Neural cell (in vitro differentiated cells): Measurements from ENCODE around the gene FCHSD2. TPM values are rescaled to one million over a fixed set of nuclear protein-coding genes. Genes with fewer than 3 reads are reported as not detected.

Experiments
- H2AFZ ChIP-seq: fragments of 200-600, 300-800 bp; sonication (generic), shearing (Covaris generic); 2 replicates; pipeline ENCODE4 v1.6.0; 2014; ENCODE audit warnings: low read depth, mild to moderate bottlenecking, antibody characterized with exemption, low read length, moderate library complexity
- H3F3A ChIP-seq: fragments of 200-600 bp; shearing (Covaris generic); 2 replicates; pipeline ENCODE4 v1.6.1; 2016; ENCODE audit warnings: mild to moderate bottlenecking, moderate library complexity, mixed read lengths, antibody characterized with exemption, low read length; ENCODE audit not compliant: insufficient read depth, poor library complexity, severe bottlenecking
- H3K27ac ChIP-seq: fragments of 200-600, 300-800 bp; sonication (generic), shearing (Covaris generic); 2 replicates; pipeline ENCODE4 v1.5.1; 2014; ENCODE audit warnings: mild to moderate bottlenecking, low read length, moderate library complexity
- H3K27me3 ChIP-seq: fragments of 300-800, 200-600 bp; sonication (generic), shearing (Covaris generic); 2 replicates; pipeline ENCODE4 v1.6.0; 2014; ENCODE audit warnings: mild to moderate bottlenecking, low read depth, low read length, moderate library complexity; ENCODE audit not compliant: insufficient read depth
- H3K36me3 ChIP-seq: fragments of 300-800, 200-600 bp; sonication (generic), shearing (Covaris generic); 2 replicates; pipeline ENCODE4 v1.5.1; 2014; ENCODE audit warnings: mild to moderate bottlenecking, antibody characterized with exemption, low read length, moderate library complexity; ENCODE audit not compliant: insufficient read depth
- H3K4me2 ChIP-seq: fragments of 300-800, 200-600 bp; sonication (generic), shearing (Covaris generic); 2 replicates; pipeline ENCODE4 v1.6.0; 2014; ENCODE audit warnings: mild to moderate bottlenecking, low read length
- H3K4me3 ChIP-seq: fragments of 300-800, 200-600 bp; sonication (generic), shearing (Covaris generic); 2 replicates; pipeline ENCODE4 v1.5.1; 2014; ENCODE audit warnings: mild to moderate bottlenecking, low read length, moderate library complexity
- H3K79me2 ChIP-seq: fragments of 200-600 bp; shearing (Covaris generic); replicated peaks from 2 replicates; pipeline ENCODE4 v1.6.0; 2014; ENCODE audit warnings: mild to moderate bottlenecking, low read length, moderate library complexity; ENCODE audit not compliant: insufficient read depth
- H3K9ac ChIP-seq: fragments of 300-800, 200-600 bp; sonication (generic), shearing (Covaris generic); 2 replicates; pipeline ENCODE4 v1.6.1; 2016; ENCODE audit warnings: mild to moderate bottlenecking, low read length, mixed read lengths
- H3K9me2 ChIP-seq: fragments of 200-600 bp; shearing (Covaris generic); 2 replicates; pipeline ENCODE4 v1.6.1; 2016; ENCODE audit warnings: mild to moderate bottlenecking, low read length, mixed read lengths; ENCODE audit not compliant: insufficient read depth
- H3K9me3 ChIP-seq: fragments of 200-600, 300-800 bp; sonication (generic), shearing (Covaris generic); 2 replicates; pipeline ENCODE4 v1.6.1; 2016; ENCODE audit warnings: mild to moderate bottlenecking, mixed run types, low read length, moderate library complexity, mixed read lengths
- H4K20me1 ChIP-seq: fragments of 200-600 bp; shearing (Covaris generic); 2 replicates; pipeline ENCODE4 v1.6.1; 2016; ENCODE audit warnings: mild to moderate bottlenecking, mixed run types; ENCODE audit not compliant: insufficient read depth
- CTCF ChIP-seq: fragments of 450-650 bp; IDR thresholded peaks from 2 replicates; pipeline ENCODE4 v1.5.1; 2014; ENCODE audit warnings: antibody characterized with exemption, mild to moderate bottlenecking, moderate library complexity; ENCODE audit not compliant: poor library complexity, severe bottlenecking
- EP300 ChIP-seq: fragments of 450-650 bp; conservative IDR thresholded peaks from 2 replicates; pipeline ENCODE4 v1.6.1; 2014; ENCODE audit warnings: antibody characterized with exemption, mild to moderate bottlenecking, moderate library complexity; ENCODE audit not compliant: poor library complexity, severe bottlenecking
- EZH2 ChIP-seq: fragments of 200-600, 300-800 bp; shearing (Covaris generic), sonication (generic); IDR thresholded peaks from 2 replicates; pipeline ENCODE4 v1.6.1; 2014; ENCODE audit warnings: antibody characterized with exemption, low read length, borderline replicate concordance, mild to moderate bottlenecking; ENCODE audit not compliant: insufficient read depth, poor library complexity, severe bottlenecking
- MXI1 ChIP-seq: fragments of 450-650 bp; conservative IDR thresholded peaks from 2 replicates; pipeline ENCODE4 v1.6.1; 2014; ENCODE audit warnings: antibody characterized with exemption, mild to moderate bottlenecking; ENCODE audit not compliant: poor library complexity, severe bottlenecking
- POLR2AphosphoS5 ChIP-seq: IDR thresholded peaks from 2 replicates; pipeline ENCODE4 v1.6.1; 2012
- RAD21 ChIP-seq: fragments of 450-650 bp; conservative IDR thresholded peaks from 2 replicates; pipeline ENCODE4 v1.6.1; 2014; ENCODE audit warnings: antibody characterized with exemption, mild to moderate bottlenecking, moderate library complexity
- REST ChIP-seq: IDR thresholded peaks from 2 replicates; pipeline ENCODE4 v1.6.1; 2012; ENCODE audit warnings: borderline replicate concordance
- SMC3 ChIP-seq: fragments of 450-650 bp; conservative IDR thresholded peaks from 2 replicates; pipeline ENCODE4 v1.6.1; 2014; ENCODE audit warnings: antibody characterized with exemption, mild to moderate bottlenecking, moderate library complexity; ENCODE audit not compliant: poor library complexity
- TAF1 ChIP-seq: IDR thresholded peaks from 2 replicates; pipeline ENCODE4 v1.6.1; 2012; ENCODE audit warnings: low read depth
- polyA plus RNA-seq: library from polyadenylated mRNA; depleted of rRNA; stranded (reverse); fragments of >200 nt; gene quantifications from 2 replicates; pipeline ENCODE4 v1.2.3, GENCODE V29; 2014

FCHSD2 gene
- polyA plus RNA-seq, 1 donor from 2014 or later: 40.8 TPM

GRCh38 chr11:72840780-72841179, 301.3 kb downstream of the FCHSD2 start:
- H3K27me3 ChIP-seq: no peaks in the 10 kb centered on the region
- H2AFZ ChIP-seq: no peak overlapping the region
- H3K9ac ChIP-seq: no peak overlapping the region
- TF ChIP-seq REST: no peak
- no peak for TF ChIP-seq TAF1
- TF ChIP-seq SMC3: no peak
- no peak for TF ChIP-seq EZH2
- TF ChIP-seq MXI1: no peak
- no peak for TF ChIP-seq CTCF
- TF ChIP-seq RAD21: no peak
- TF ChIP-seq EP300: no peak
- TF ChIP-seq POLR2AphosphoS5: no peak
- H3K36me3 ChIP-seq: no peaks in the 10 kb centered on the region
- H3K9me2 ChIP-seq: no peaks in the 10 kb centered on the region
- no peak overlapping the region for H3K4me2 ChIP-seq
- H3K4me3 ChIP-seq: no peak overlapping the region
- H4K20me1 ChIP-seq: no peaks in the 10 kb centered on the region
- no peaks in the 10 kb centered on the region for H3K79me2 ChIP-seq
- H3F3A ChIP-seq: no peaks in the 10 kb centered on the region
- H3K27ac ChIP-seq: no peak overlapping the region
- H3K9me3 ChIP-seq: no peaks in the 10 kb centered on the region

- no peaks in the 10 kb centered on the region for H3F3A ChIP-seq
- H3K27ac ChIP-seq: no peak overlapping the region
- H3K9me3 ChIP-seq: no peaks in the 10 kb centered on the region
- no peaks in the 10 kb centered on the region for H3K36me3 ChIP-seq
- no peak overlapping the region for H3K4me2 ChIP-seq
- H3K27me3 ChIP-seq: no peaks in the 10 kb centered on the region
- no peaks in the 10 kb centered on the region for H4K20me1 ChIP-seq
- no peak for TF ChIP-seq TAF1
- H2AFZ ChIP-seq: no peak overlapping the region
- H3K9ac ChIP-seq: no peak overlapping the region
- H3K9me2 ChIP-seq: no peaks in the 10 kb centered on the region
- no peak overlapping the region for H3K4me3 ChIP-seq
- no peaks in the 10 kb centered on the region for H3K79me2 ChIP-seq
Observed at GRCh38 chr11:72838691-72839305, 303.3 kb downstream of the FCHSD2 start.

- Histone ChIP-seq H4K20me1 (no peaks in the 10 kb centered on the region), H3K9me3 (no peaks in the 10 kb centered on the region), H3F3A (no peaks in the 10 kb centered on the region), H3K4me3 (no peak overlapping the region), H3K79me2 (no peaks in the 10 kb centered on the region), H3K4me2 (no peak overlapping the region), H3K36me3 (no peaks in the 10 kb centered on the region), H3K27ac (no peak overlapping the region), H3K9ac (no peak overlapping the region), H2AFZ (no peak overlapping the region), H3K9me2 (no peaks in the 10 kb centered on the region), H3K27me3 (no peaks in the 10 kb centered on the region)
- no peak for TF ChIP-seq TAF1
- TF ChIP-seq RAD21: no peak
- no peak for TF ChIP-seq REST
- TF ChIP-seq CTCF: no peak
- TF ChIP-seq MXI1: no peak
- no peak for TF ChIP-seq EP300
- no peak for TF ChIP-seq SMC3
- TF ChIP-seq POLR2AphosphoS5: no peak
- no peak for TF ChIP-seq EZH2
Observed at GRCh38 chr11:72836111-72836510, 306.0 kb downstream of the FCHSD2 start.
